ENCODE results near the gene LRRN4CL.
"Not testable (repeated sequence)": the region's sequence is repeated elsewhere in the genome, so short reads cannot be mapped to it uniquely, and the experiment has no call there.

The LRRN4CL gene

DNA sequence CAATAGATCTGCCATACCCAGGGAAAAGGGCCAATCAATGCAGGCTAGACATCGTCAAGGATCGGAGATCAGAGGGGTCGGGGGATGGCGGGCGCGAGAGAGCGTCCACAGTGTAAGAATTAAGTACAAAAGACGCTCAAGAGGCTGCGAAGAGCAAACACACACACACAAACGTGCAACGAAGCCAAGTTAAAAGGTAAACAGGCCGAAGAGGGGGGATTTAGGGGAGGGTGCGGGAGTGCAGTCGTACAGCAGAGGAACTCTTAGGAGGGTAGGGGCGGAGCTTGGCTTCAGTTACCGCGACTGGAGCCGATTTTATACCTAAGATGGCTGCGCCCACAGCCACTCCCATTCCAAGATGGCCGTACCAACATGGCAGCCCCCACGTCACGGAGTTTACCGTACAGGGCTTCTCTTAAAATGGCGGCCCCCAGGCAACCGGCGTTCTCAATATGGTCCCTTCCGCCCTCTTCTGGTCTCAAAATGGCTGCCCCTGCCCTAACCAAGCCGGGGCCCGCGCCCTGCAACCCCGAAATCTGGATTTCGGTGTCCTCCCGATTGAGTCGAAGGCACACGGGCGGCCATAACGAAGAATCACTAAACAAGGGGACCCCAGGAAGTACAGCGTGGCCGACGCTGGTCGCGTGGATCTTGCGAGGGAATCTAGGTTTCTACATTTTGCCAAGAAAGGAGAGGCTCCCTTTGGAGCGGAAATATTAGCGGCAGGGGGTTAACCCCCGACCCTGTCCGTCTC lies 20.1 kb upstream of the LRRN4CL start:
- DNase-seq (ENCODE audit: low spot score): peak; percentile 92

DNA sequence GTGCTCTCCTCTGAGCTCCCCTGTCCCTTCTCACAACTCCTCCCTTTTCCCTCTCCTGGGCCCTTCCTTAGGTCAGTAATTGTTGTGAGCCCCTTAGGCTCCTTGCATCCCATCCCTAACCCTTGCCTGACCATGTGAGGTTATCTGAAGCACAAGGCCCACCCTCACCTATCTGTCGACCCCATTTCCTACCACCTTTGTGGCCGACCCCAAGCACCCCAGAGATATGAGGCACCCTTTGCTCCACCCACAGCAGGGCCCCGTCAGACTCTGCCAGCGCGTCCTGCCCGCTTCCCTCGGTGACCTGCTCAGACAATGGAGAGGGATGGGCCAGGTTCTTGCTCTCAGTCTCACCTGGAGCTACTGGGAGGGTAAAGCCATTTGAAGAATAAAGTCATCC lies 19.5 kb upstream of the LRRN4CL start:
- DNase-seq (ENCODE audit: low spot score): no peak

DNA sequence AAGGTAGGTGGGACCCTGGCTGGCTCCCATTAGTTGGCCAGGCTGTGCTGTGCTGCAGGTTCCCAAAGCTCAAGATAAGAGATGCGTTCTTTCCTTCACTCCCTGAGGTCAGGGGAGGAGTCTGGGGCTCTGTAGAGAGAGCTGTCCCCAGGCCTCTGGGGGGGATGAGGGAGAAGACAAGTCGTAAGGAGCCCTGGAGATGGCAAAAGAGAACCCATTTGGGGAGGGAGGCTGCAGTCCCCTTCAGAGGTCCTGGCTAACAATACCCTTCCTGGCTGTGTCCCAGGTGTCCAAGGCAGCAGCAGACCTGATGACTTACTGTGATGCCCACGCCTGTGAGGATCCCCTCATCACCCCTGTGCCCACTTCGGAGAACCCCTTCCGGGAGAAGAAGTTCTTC lies 19.1 kb upstream of the LRRN4CL start:
- no peak for DNase-seq (ENCODE audit: low spot score)

GRCh38 chr11:62707277-62707861 lies 18.0 kb upstream of the LRRN4CL start, which contains the start of the genes BSCL2 and GNG3:
TSS of gene BSCL2 (minus strand) at chr11:62707424. CDS start at chr11:62707195, 229 bp downstream.
TSS of gene GNG3 (plus strand) at chr11:62707676. CDS start at chr11:62708296, 620 bp downstream.
- DNase-seq (ENCODE audit: low spot score): no peak

- no peak for DNase-seq (ENCODE audit: low spot score)
Observed at GRCh38 chr11:62706850-62707247, 17.5 kb upstream of the LRRN4CL start.

DNA sequence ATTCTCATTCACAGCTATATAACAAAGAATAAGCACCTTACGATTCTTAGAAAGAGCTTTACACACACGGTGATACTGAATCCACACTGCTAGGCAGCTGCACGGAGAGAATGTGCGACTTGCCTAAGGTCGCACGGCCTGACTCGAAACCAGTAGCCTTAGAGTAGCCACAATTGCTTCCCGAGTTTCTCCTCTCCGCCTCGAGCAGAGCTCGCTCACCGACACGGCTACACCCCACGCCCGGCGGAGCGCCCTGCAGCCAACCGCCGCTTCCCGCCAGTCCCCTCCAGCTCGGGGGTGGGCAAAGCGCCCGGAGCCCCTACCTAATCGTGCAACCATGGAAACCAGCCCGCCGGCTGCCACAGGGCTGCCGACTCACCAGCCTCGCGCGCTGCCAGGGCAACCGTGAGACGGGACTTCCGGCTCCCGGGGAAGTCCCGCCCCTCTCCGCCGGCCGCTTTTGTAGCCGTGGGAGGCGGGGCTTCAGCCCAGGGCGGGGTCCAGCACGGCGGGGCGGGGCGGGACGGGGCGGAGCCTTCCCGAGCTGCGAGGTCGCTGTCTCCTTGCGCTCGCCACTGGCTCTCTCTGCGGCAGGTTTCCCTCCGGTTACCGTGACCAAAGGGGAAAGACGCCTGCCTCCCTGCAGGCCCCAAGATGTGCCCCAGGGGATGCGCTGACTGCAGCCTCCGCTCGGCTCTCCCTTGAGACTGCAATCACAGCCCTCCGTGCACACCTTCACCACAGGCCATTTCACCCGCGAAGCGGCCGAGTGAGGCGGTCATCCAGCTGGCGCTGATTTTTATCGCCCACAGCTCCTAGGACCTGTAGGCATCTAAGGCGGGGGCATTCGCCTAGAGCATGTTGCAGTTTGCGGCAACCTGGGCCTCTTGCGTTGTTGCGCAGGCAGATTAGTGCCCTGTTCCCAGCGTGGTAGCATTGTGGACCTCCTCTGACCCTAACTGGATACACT lies 16.8 kb upstream of the LRRN4CL start:
- peak; percentile 97 for DNase-seq (ENCODE audit: low spot score)

DNA sequence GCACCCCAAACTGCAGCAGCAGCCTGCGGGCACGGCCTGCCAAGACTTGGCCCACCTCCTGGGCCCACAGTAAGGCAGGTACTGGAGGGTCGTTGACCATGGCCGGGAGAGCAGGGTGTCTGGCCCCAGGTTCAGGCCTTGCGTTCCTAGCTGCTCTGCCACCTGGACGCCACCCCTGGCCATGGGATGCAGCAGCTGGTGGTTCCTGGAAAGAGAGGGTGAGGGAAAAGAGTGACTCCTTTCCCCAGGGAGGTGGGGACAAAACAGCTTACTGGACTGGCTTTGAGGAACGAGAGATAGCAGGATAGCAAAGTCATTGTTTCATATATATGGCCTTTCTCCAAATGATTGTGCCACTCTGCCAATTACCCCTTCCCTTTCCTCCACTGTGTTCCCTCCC lies 16.1 kb upstream of the LRRN4CL start:
- DNase-seq (ENCODE audit: low spot score): no peak

GRCh38 chr11:62703921-62704320 lies 14.6 kb upstream of the LRRN4CL start:
- DNase-seq (ENCODE audit: low spot score): not testable (repeated sequence)

- no peak for DNase-seq (ENCODE audit: low spot score)
Observed at GRCh38 chr11:62702246-62702645, 12.9 kb upstream of the LRRN4CL start.

DNA sequence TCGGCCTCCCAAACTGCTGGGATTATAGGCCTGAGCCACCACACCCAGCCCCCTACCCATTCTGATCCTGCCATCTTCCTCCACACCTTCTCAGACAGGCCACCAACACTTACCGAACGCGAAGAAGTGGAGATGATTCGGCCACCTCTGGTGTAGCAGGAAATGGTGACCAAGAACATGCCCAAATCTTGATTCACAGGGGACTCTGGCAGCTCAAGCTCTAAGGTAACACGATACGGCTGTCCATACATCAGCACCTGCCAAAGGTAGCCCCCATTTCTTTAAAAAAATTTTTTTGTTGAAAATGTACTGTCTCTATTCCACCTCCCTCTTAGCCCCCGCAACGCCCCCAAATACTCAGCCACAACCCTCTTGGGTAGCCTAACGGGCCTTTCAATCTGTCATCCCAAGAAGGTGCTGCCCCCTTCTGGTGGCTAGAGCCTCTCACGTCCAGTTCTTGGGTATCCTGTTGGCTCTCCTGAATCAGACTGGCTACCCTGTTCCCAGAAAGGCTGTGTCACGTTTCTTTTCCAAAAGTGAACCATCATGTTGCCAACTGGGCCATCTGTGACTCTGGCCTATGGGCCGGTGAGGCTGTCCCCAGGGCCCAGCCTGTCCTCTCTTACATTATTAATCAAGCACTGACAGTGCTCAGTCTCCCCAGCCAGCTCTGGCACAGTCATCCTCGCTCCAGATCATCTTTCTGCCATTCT lies 5.3 kb upstream of the LRRN4CL start:
- DNase-seq (ENCODE audit: low spot score): peak; percentile 82

GRCh38 chr11:62693624-62694023 lies 4.3 kb upstream of the LRRN4CL start:
- DNase-seq (ENCODE audit: low spot score): not testable (repeated sequence)

- DNase-seq (ENCODE audit: low spot score): peak; percentile 15
Observed at GRCh38 chr11:62688491-62688890, 839 bp downstream of the LRRN4CL start.

DNA sequence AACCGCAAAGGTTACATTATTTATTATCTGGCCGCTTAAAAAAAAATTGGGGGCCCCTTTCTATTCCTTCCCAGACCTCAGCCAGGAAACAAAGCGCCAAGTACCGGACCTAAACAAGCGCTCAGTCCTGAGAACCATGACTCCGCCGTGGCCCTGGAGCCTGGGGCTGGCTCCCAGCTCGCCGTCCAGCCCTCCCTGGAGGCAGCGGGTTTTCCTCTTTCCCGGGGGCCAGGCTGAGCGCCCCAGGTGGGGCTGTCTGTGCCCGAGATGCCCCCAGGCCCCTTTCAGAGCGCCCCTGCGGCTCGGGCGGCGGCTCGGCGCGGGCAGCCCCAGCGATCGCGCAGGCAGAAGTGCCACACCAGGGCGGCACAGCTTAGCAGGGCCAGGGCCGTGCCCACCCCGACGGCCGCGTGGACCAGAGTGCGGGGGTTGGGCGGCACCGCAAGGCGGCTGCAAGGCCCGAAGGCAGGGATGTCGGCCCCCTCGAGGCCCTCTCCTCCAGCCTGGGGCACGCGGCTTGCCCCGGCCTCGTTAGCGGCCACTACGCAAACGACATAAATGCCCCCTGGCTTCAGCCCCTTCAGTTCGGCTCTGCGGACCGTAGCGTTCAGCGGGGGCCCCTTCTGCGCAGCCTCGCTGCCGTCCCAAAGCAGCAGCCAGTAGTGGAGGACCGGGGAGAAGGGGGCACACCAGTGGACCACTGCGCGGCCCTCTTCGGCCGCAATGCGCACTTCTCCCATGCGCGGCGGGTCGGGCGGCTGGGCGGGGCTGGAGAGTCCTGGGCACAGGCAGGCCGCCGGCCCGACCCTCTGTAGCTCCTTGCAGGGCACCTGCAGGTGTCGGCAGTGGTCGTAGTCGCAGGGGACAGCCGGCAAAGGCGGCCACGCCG lies 1.6 kb downstream of the LRRN4CL start:
- peak; percentile 21 for DNase-seq (ENCODE audit: low spot score)

GRCh38 chr11:62682518-62682917 lies 6.8 kb downstream of the LRRN4CL start:
- no peak for DNase-seq (ENCODE audit: low spot score)

GRCh38 chr11:62680825-62681240 lies 8.5 kb downstream of the LRRN4CL start:
- DNase-seq (ENCODE audit: low spot score): peak; percentile 82

DNA sequence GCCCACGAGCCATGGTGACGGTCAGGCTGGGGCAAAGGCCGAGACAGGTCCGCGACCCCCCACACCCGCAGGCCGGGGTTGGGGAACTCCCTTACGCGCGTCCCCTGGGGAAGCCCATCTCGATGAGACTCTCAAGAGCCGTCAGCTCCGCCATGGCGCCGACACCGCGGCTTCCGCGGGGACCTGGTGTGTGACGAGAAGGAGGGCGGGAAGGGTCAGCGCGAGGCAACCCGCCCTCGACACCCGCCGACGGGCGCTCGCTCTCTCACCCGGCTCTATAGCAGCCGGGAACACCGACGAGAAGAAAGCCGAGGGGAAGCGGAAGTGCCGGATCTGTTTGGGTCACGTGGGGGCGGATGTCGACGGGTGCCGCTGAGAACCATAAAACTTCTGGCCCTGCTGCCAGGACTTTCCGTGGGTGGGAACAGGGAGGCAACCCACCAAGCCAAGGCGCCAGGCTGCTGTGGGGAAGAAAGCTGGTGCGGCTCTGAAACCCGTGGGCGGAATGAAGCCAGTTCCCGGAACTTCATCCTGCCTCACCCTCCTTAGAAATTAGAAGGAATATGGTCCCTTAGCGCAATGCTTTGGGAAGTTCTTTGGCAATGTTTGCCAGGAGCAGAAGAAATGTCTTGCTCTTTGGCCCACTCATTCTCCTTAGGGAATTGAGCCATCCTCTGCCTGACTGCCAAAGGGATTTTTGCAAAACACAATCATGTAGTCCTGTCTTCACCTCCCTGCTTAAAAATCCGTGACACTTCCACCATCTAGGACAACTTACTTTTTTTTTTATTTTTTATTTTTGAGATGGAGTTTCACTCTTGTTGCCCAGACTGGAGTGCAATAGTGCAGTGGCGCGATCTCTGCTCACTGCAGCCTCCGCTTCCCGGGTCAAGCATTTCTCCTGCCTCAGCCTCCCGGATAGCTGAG lies 10.3 kb downstream of the LRRN4CL start, which contains the start of gene UBXN1:
TSS of gene UBXN1 (minus strand) at position 304 of the 927 bp plus-strand sequence. CDS start at position 154, 150 bp downstream.
- DNase-seq (ENCODE audit: low spot score): peak; percentile 92

DNA sequence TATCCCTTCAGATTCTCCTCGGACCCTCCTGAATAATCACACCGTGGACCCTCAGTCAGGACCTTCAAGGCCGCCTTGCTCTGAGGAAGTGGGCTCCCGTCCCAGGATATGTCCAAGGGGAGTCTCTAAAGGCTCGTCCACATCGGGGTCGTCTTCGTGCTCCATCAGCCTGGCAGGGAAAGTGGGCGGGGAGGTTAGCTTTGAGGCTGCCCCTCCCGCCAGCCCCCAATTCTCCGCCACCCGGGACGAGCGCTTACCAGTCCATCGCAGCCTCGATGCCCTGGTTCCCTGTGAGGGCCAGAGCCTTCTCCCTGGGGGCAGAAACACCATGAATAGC lies 10.9 kb downstream of the LRRN4CL start:
- DNase-seq (ENCODE audit: low spot score): no peak

GRCh38 chr11:62677714-62678113 lies 11.6 kb downstream of the LRRN4CL start:
- no peak for DNase-seq (ENCODE audit: low spot score)

- DNase-seq (ENCODE audit: low spot score): no peak
Observed at GRCh38 chr11:62677156-62677555, 12.2 kb downstream of the LRRN4CL start.

GRCh38 chr11:62676698-62677097 lies 12.6 kb downstream of the LRRN4CL start:
- no peak for DNase-seq (ENCODE audit: low spot score)
